ENCODE data around the gene KLHL21. TPM values are rescaled to one million over a fixed set of nuclear protein-coding genes. Genes with fewer than 3 reads are reported as not detected.

The KLHL21 gene
- total RNA-seq, 1 experiment from 2014 or later, result 27.5 TPM

- Histone ChIP-seq H3K36me3 (ENCODE audit: control insufficient read depth in 1 of 2, insufficient read depth in 2 of 2, low read length in 2 of 2) (peaks cover 21 to 68% of the 10 kb centered on the region in 2 experiments), H3K4me3 (replicated peaks in 1 of 2; ENCODE audit: low read depth in 1 of 2, low read length in 2 of 2) (no peak overlapping the region), H3K9me3 (ENCODE audit: control insufficient read depth in 1 of 2, insufficient read depth in 1 of 2, low read depth in 1 of 2, low read length in 2 of 2) (no peaks in the 10 kb centered on the region), H2AFZ (ENCODE audit: low read depth, low read length, poor library complexity, severe bottlenecking) (no peak overlapping the region), H3K9me2 (ENCODE audit: insufficient read depth) (no peaks in the 10 kb centered on the region), H3K79me2 (ENCODE audit: insufficient read depth, low read length) (peaks cover 50% of the 10 kb centered on the region), H3K27me3 (ENCODE audit: insufficient read depth, low read length) (no peaks in the 10 kb centered on the region), H3K4me1 (ENCODE audit: control insufficient read depth in 1 of 2, insufficient read depth in 2 of 2, low read length in 2 of 2) (no peaks in the 10 kb centered on the region), H4K20me1 (ENCODE audit: insufficient read depth) (peaks cover 2% of the 10 kb centered on the region; the same call in 1 of the 2 replicates), H3K4me2 (ENCODE audit: low read length) (no peak overlapping the region), H3K9ac (ENCODE audit: low read length) (no peak overlapping the region), H3K27ac (ENCODE audit: low read depth, low read length) (no peak overlapping the region)
- POLR2A ChIA-PET, result no interaction called here
- CTCF ChIA-PET, result no interaction called here
- no TSS peak for BruUV-seq (replicated peaks)
- no peak for TF ChIP-seq SIN3A (IDR thresholded peaks at IDR 0.05; ENCODE audit: low read depth)
- TF ChIP-seq SP1 (IDR thresholded peaks at IDR 0.05; ENCODE audit: low read depth), result no peak
- no peak for TF ChIP-seq RAD21 (IDR thresholded peaks at IDR 0.05; ENCODE audit: low read depth)
- no peak for TF ChIP-seq POLR2A (IDR thresholded peaks at IDR 0.05; ENCODE audit: borderline replicate concordance, extremely low read depth, insufficient read depth, insufficient read length)
- no peak for TF ChIP-seq ELF1 (IDR thresholded peaks at IDR 0.05; ENCODE audit: borderline replicate concordance, low read depth)
- no peak for TF ChIP-seq JUND (IDR thresholded peaks at IDR 0.05)
- no peak for TF ChIP-seq TCF7L2 (IDR thresholded peaks at IDR 0.05; ENCODE audit: borderline replicate concordance, extremely low read depth, insufficient read depth, insufficient read length)
- TF ChIP-seq CEBPB (IDR thresholded peaks at IDR 0.05; ENCODE audit: low read depth), result no peak
- no peak for TF ChIP-seq ATF3 (IDR thresholded peaks at IDR 0.05)
- TF ChIP-seq ZNF274 (IDR thresholded peaks at IDR 0.05; ENCODE audit: low read depth, low read length), result no peak
- TF ChIP-seq SRF (IDR thresholded peaks at IDR 0.05; ENCODE audit: low read depth), result no peak
- TF ChIP-seq EZH2phosphoT487 (IDR thresholded peaks at IDR 0.05; ENCODE audit: borderline replicate concordance), result no peak
- no peak for TF ChIP-seq FOSL1 (IDR thresholded peaks at IDR 0.05; ENCODE audit: low read depth)
- no peak for TF ChIP-seq CTCF (IDR thresholded peaks at IDR 0.05 in 2 of 3, conservative IDR thresholded peaks at IDR 0.05 in 1 of 3; ENCODE audit: borderline replicate concordance in 1 of 3, insufficient read depth in 1 of 3, low read depth in 2 of 3, low read length in 2 of 3)
- TF ChIP-seq MAX (IDR thresholded peaks at IDR 0.05), result no peak
- TF ChIP-seq POLR2AphosphoS5 (IDR thresholded peaks at IDR 0.05; ENCODE audit: low read depth, low read length), result no peak
- no peak for TF ChIP-seq ZBTB33 (IDR thresholded peaks at IDR 0.05; ENCODE audit: extremely low read depth, insufficient replicate concordance, low read length)
- no peak for TF ChIP-seq CBX3 (IDR thresholded peaks at IDR 0.05; ENCODE audit: low read depth)
- ATAC-seq (no peak), DNase-seq (ENCODE audit: low read depth, low spot score) (no peak)
- RAD21 ChIA-PET (ENCODE audit: low non-redundant PET in 1 of 2, low total read pairs in 2 of 2, uncharacterized antibody in 2 of 2, unreplicated experiment in 2 of 2), result no interaction called here
- intact Hi-C loops (cut with micrococcal nuclease), result no loop called here
These were observed 10.2 kb downstream of the KLHL21 start for GRCh38 chr1:6592441-6592840.
